SK-N-SH (cell line): ENCODE measurements around the gene OPRM1. TPM values are rescaled to one million over a fixed set of nuclear protein-coding genes. Genes with fewer than 3 reads are reported as not detected.

Experiments
- CTCF ChIA-PET: fragments of 300-600, 350-600 bp; formaldehyde crosslinking; extraction: SDS; loops from one replicate; lab custom pipeline; 2021; lab: Yijun Ruan, JAX
- POLR2A ChIA-PET: fragments of 350-600 bp; sonication (Branson Sonifier 250); formaldehyde crosslinking; extraction: SDS; loops from one replicate; lab custom pipeline; 2020; ENCODE audit warnings: antibody characterized with exemption, inconsistent platforms; lab: Yijun Ruan, JAX
- DNase-seq: peaks from one replicate; pipeline ENCODE4 v3.0.0; 2012
- H2AFZ ChIP-seq: fragments of 200-600 bp; sonication (generic); 2 replicates; pipeline ENCODE4 v1.8.1; 2016; ENCODE audit warnings: antibody characterized with exemption, mild to moderate bottlenecking, low read depth
- H3F3A ChIP-seq: fragments of 200-600 bp; sonication (generic); replicated peaks from 2 replicates; pipeline ENCODE3; 2016; ENCODE audit warnings: antibody characterized with exemption, mild to moderate bottlenecking; ENCODE audit not compliant: insufficient read depth
- H3K27ac ChIP-seq, 2 experiments: fragments of 200-500 bp in 1 of 2; fragments of 200-600 bp in 1 of 2; sonication (Bioruptor generic) in 1 of 2; sonication (generic), shearing (Covaris generic) in 1 of 2; 2 replicates each; pipeline versions ENCODE4 v1.5.1 to v1.6.1; 2014 to 2016; ENCODE audit warnings: low read depth in 2 of 2, inconsistent platforms in 1 of 2, low read length in 1 of 2, mild to moderate bottlenecking in 1 of 2, mixed read lengths in 1 of 2
- H3K27me3 ChIP-seq: fragments of 200-600 bp; sonication (generic), shearing (Covaris generic); 2 replicates; pipeline ENCODE4 v1.6.1; 2016; ENCODE audit warnings: mixed run types; ENCODE audit not compliant: insufficient read depth
- H3K36me3 ChIP-seq, 2 experiments: fragments of 200-500 bp in 1 of 2; fragments of 200-600 bp in 1 of 2; sonication (Bioruptor generic) in 1 of 2; sonication (generic) in 1 of 2; replicated peaks in 1 of 2; 2 replicates each; pipeline versions ENCODE3 to v1.5.1; 2014 to 2016; ENCODE audit warnings: low read length in 1 of 2, mild to moderate bottlenecking in 1 of 2; ENCODE audit not compliant: insufficient read depth in 2 of 2, control insufficient read depth in 1 of 2
- H3K4me1 ChIP-seq, 2 experiments: fragments of 200-500 bp in 1 of 2; fragments of 200-600 bp in 1 of 2; sonication (Bioruptor generic) in 1 of 2; sonication (generic), shearing (Covaris generic) in 1 of 2; 2 replicates each; pipeline versions ENCODE4 v1.5.1 to v1.6.1; 2014 to 2016; ENCODE audit warnings: low read depth in 1 of 2, low read length in 1 of 2, mixed run types in 1 of 2; ENCODE audit not compliant: insufficient read depth in 2 of 2, control insufficient read depth in 1 of 2
- H3K4me2 ChIP-seq: fragments of 200-600 bp; sonication (generic), shearing (Covaris generic); 2 replicates; pipeline ENCODE4 v1.6.1; 2017; ENCODE audit warnings: mixed run types
- H3K4me3 ChIP-seq, 2 experiments: fragments of 200-500 bp in 1 of 2; fragments of 200-600 bp in 1 of 2; sonication (Bioruptor generic) in 1 of 2; sonication (generic), shearing (Covaris generic) in 1 of 2; 2 replicates each; pipeline versions ENCODE4 v1.5.1 to v1.8.1; 2014 to 2016; ENCODE audit warnings: low read depth in 2 of 2, inconsistent platforms in 1 of 2, low read length in 1 of 2, mild to moderate bottlenecking in 1 of 2, mixed read lengths in 1 of 2, moderate library complexity in 1 of 2
- H3K79me2 ChIP-seq: fragments of 200-600 bp; sonication (generic); 2 replicates; pipeline ENCODE4 v1.8.1; 2017; ENCODE audit warnings: mild to moderate bottlenecking; ENCODE audit not compliant: insufficient read depth
- H3K9ac ChIP-seq: fragments of 200-600 bp; sonication (generic); 2 replicates; pipeline ENCODE4 v1.6.1; 2017; ENCODE audit warnings: mixed run types
- H3K9me2 ChIP-seq: fragments of 200-600 bp; sonication (generic); 2 replicates; pipeline ENCODE4 v1.6.1; 2017; ENCODE audit warnings: mixed run types
- H3K9me3 ChIP-seq: fragments of 200-600 bp; sonication (generic); 2 replicates; pipeline ENCODE4 v1.6.1; 2017; ENCODE audit warnings: mixed run types, mild to moderate bottlenecking, moderate library complexity
- H4K20me1 ChIP-seq: fragments of 200-600 bp; sonication (generic); 2 replicates; pipeline ENCODE4 v1.6.1; 2017; ENCODE audit warnings: mild to moderate bottlenecking, mixed run types; ENCODE audit not compliant: insufficient read depth
- CHD2 ChIP-seq: fragments of 150-350 bp; IDR thresholded peaks from 2 replicates; pipeline ENCODE4 v1.6.1; 2018; ENCODE audit warnings: low read length; ENCODE audit not compliant: partially characterized antibody
- CTCF ChIP-seq: fragments of 200-600 bp; sonication (generic); IDR thresholded peaks from 2 replicates; pipeline ENCODE4 v1.6.1; 2017; ENCODE audit warnings: antibody characterized with exemption, mild to moderate bottlenecking, moderate library complexity
- ELF1 ChIP-seq: IDR thresholded peaks from 2 replicates; pipeline ENCODE4 v1.4.0; 2012
- FOXJ3 ChIP-seq: sonication (generic); formaldehyde crosslinking; IDR thresholded peaks from 2 replicates; pipeline ENCODE4 v1.5.1; 2020; ENCODE audit warnings: mild to moderate bottlenecking, missing genetic modification reagents
- FOXM1 ChIP-seq: IDR thresholded peaks from 2 replicates; pipeline ENCODE4 v1.4.0; 2012; ENCODE audit warnings: low read depth, mild to moderate bottlenecking
- GABPA ChIP-seq: IDR thresholded peaks from 2 replicates; pipeline ENCODE4 v1.4.0; 2012; ENCODE audit warnings: low read depth, mild to moderate bottlenecking
- JUND ChIP-seq: IDR thresholded peaks from 2 replicates; pipeline ENCODE4 v1.4.0; 2012
- NFIC ChIP-seq: IDR thresholded peaks from 2 replicates; pipeline ENCODE4 v1.4.0; 2012; ENCODE audit warnings: borderline replicate concordance
- NRF1 ChIP-seq: IDR thresholded peaks from 2 replicates; pipeline ENCODE4 v1.6.1; 2012; ENCODE audit warnings: low read depth, mild to moderate bottlenecking, low read length
- RAD21 ChIP-seq: IDR thresholded peaks from 2 replicates; pipeline ENCODE4 v1.6.1; 2012; ENCODE audit warnings: mild to moderate bottlenecking, low read length
- RCOR1 ChIP-seq: fragments of 150-350 bp; IDR thresholded peaks from 2 replicates; pipeline ENCODE4 v1.6.1; 2017; ENCODE audit warnings: antibody characterized with exemption, low read length
- RFX5 ChIP-seq: IDR thresholded peaks from 2 replicates; pipeline ENCODE4 v1.6.1; 2012; ENCODE audit warnings: mild to moderate bottlenecking, improper control_type of control experiment, low read length
- RXRA ChIP-seq: IDR thresholded peaks from 2 replicates; pipeline ENCODE4 v1.4.0; 2012; ENCODE audit warnings: low read depth, mild to moderate bottlenecking, borderline replicate concordance
- TAF1 ChIP-seq: IDR thresholded peaks from 2 replicates; pipeline ENCODE4 v1.6.1; 2012; ENCODE audit warnings: low read depth, mild to moderate bottlenecking, low read length, moderate library complexity, borderline replicate concordance
- TCF12 ChIP-seq: IDR thresholded peaks from 2 replicates; pipeline ENCODE4 v1.4.0; 2012
- TEAD4 ChIP-seq: IDR thresholded peaks from 2 replicates; pipeline ENCODE4 v1.4.0; 2012; ENCODE audit warnings: mild to moderate bottlenecking, borderline replicate concordance; ENCODE audit not compliant: insufficient read depth
- USF2 ChIP-seq: fragments of 150-350 bp; IDR thresholded peaks from 2 replicates; pipeline ENCODE4 v1.6.1; 2017; ENCODE audit warnings: antibody characterized with exemption, low read length, low read depth, borderline replicate concordance
- WGBS: methylation state at CpG from one replicate; pipeline ENCODE4 v1.1.6; 2017; ENCODE audit warnings: low lambda C conversion rate; 5-methylcytosine and 5-hydroxymethylcytosine counted together
- polyA plus RNA-seq, 3 experiments: library from polyadenylated mRNA; depleted of rRNA; stranded (reverse); fragments of >200 nt; gene quantifications; 2 replicates each; pipeline ENCODE4 v1.2.3, GENCODE V29; 2012
- TF ChIP-seq, protein P1 (sequence below): fragments of 150-350 bp; IDR thresholded peaks from 2 replicates; pipeline ENCODE4 v1.6.1; 2016; ENCODE audit warnings: mild to moderate bottlenecking, low read depth, low read length
- TF ChIP-seq, protein P2 (sequence below): IDR thresholded peaks from 2 replicates; pipeline ENCODE4 v1.4.0; 2012; ENCODE audit warnings: low read depth, borderline replicate concordance

OPRM1 gene
- polyA plus RNA-seq, 1 of the 3 experiments (the other 2 are of a cell fraction) = 0.15 TPM

GRCh38 chr6:154057098-154057497, 18.1 kb downstream of the OPRM1 start:
- H3K27ac ChIP-seq = no peak overlapping the region; a peak in 1 of 4 replicates
- peaks cover 0 to 2% of the 10 kb centered on the region in 2 experiments; a peak in 1 of 4 replicates for H3K4me1 ChIP-seq
- 13% methylated on average over 1 of the region's 1 CpG for WGBS
- H3K9me3 ChIP-seq = no peaks in the 10 kb centered on the region
- H3K79me2 ChIP-seq = no peaks in the 10 kb centered on the region
- no peak overlapping the region for H3K4me2 ChIP-seq
- H2AFZ ChIP-seq = no peak overlapping the region
- CTCF ChIA-PET = interaction anchor here (3.2 kb wide), 1 partner anchor 16 kb away, joined by 14 read pairs; no protein-coding TSS in a partner anchor
- no peak overlapping the region for H3K9ac ChIP-seq
- H3K36me3 ChIP-seq = peaks cover 0 to 7% of the 10 kb centered on the region in 2 experiments
- TF ChIP-seq, protein P1, sequence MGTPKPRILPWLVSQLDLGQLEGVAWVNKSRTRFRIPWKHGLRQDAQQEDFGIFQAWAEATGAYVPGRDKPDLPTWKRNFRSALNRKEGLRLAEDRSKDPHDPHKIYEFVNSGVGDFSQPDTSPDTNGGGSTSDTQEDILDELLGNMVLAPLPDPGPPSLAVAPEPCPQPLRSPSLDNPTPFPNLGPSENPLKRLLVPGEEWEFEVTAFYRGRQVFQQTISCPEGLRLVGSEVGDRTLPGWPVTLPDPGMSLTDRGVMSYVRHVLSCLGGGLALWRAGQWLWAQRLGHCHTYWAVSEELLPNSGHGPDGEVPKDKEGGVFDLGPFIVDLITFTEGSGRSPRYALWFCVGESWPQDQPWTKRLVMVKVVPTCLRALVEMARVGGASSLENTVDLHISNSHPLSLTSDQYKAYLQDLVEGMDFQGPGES = no peak
- TF ChIP-seq TEAD4 (no peak), NRF1 (no peak), ELF1 (no peak), CHD2 (no peak), FOXJ3 (CRISPR knock-in tag) (no peak), GABPA (no peak), USF2 (no peak), RXRA (no peak)
- TF ChIP-seq, protein P2, sequence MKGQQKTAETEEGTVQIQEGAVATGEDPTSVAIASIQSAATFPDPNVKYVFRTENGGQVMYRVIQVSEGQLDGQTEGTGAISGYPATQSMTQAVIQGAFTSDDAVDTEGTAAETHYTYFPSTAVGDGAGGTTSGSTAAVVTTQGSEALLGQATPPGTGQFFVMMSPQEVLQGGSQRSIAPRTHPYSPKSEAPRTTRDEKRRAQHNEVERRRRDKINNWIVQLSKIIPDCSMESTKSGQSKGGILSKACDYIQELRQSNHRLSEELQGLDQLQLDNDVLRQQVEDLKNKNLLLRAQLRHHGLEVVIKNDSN = no peak
- H4K20me1 ChIP-seq = no peaks in the 10 kb centered on the region
- POLR2A ChIA-PET = interaction anchor here (0.6 kb wide), 1 partner anchor 26 kb away, joined by 3 read pairs; no protein-coding TSS in a partner anchor
- no peaks in the 10 kb centered on the region for H3F3A ChIP-seq
- H3K27me3 ChIP-seq = no peaks in the 10 kb centered on the region
- no peaks in the 10 kb centered on the region for H3K9me2 ChIP-seq
- DNase-seq = no peak
- H3K4me3 ChIP-seq = no peak overlapping the region

GRCh38 chr6:154058963-154059680, 20.1 kb downstream of the OPRM1 start:
- TF ChIP-seq, protein P2 = no peak
- TF ChIP-seq TAF1 (no peak), RAD21 (no peak), NFIC (no peak), JUND (no peak), TCF12 (no peak), RFX5 (no peak), FOXM1 (no peak), GABPA (no peak), RCOR1 (no peak), CTCF (no peak)
- TF ChIP-seq, protein P1 = no peak
- Histone ChIP-seq H3K4me1 (peaks cover 0 to 2% of the 10 kb centered on the region in 2 experiments; a peak in 1 of 4 replicates), H2AFZ (no peak overlapping the region), H3K27ac (no peak overlapping the region; a peak in 1 of 4 replicates), H3K79me2 (no peaks in the 10 kb centered on the region), H3K9me2 (no peaks in the 10 kb centered on the region), H3K9ac (no peak overlapping the region), H3K4me3 (no peak overlapping the region), H3K4me2 (no peak overlapping the region), H4K20me1 (no peaks in the 10 kb centered on the region), H3K36me3 (peaks cover 0 to 4% of the 10 kb centered on the region in 2 experiments), H3F3A (no peaks in the 10 kb centered on the region), H3K27me3 (no peaks in the 10 kb centered on the region), H3K9me3 (no peaks in the 10 kb centered on the region)
- POLR2A ChIA-PET = no interaction called here
- 40% methylated on average over 4 of the region's 4 CpGs for WGBS
- CTCF ChIA-PET = no interaction called here
- DNase-seq = no peak
